Breast epithelium (tissue), 4 donors: ENCODE measurements around the gene PIGV. TPM values are rescaled to one million over a fixed set of nuclear protein-coding genes. Genes with fewer than 3 reads are reported as not detected.

Source experiments
- DNase-seq, 2 donors: peaks; one replicate each; pipeline ENCODE4 v3.0.0-alpha.2; 2019; ENCODE audit warnings: low spot score in 2 of 2
- H3K27ac ChIP-seq, 2 donors: fragments of 200-600 bp; sonication (generic) in 1 of 2; one replicate each; pipeline ENCODE4 v1.5.1; 2016 to 2019; ENCODE audit warnings: mild to moderate bottlenecking in 1 of 2
- H3K27me3 ChIP-seq, 2 donors: fragments of 200-600 bp; sonication (generic) in 1 of 2; one replicate each; pipeline versions ENCODE4 v1.5.1 to v1.6.0; 2017 to 2019; ENCODE audit warnings: control low read depth in 1 of 2, mild to moderate bottlenecking in 1 of 2
- H3K36me3 ChIP-seq: fragments of 200-600 bp; one replicate; pipeline ENCODE4 v1.5.1; 2019
- H3K4me1 ChIP-seq, 2 donors: fragments of 200-600 bp; sonication (generic); one replicate each; pipeline ENCODE4 v1.5.1; 2016 to 2019; ENCODE audit warnings: control low read depth in 1 of 2
- H3K4me3 ChIP-seq, 3 donors: fragments of 200-600 bp; sonication (generic); 1 replicate in 2 of 3; 2 replicates in 1 of 3; pipeline ENCODE4 v1.5.1; 2016 to 2019; ENCODE audit warnings: mild to moderate bottlenecking in 3 of 3, moderate library complexity in 2 of 3
- H3K9me3 ChIP-seq, 2 donors: fragments of 200-600 bp; sonication (generic) in 1 of 2; one replicate each; pipeline ENCODE4 v1.5.1; 2016 to 2019; ENCODE audit warnings: control low read depth in 1 of 2
- POLR2A ChIP-seq: fragments of 450-650 bp; IDR thresholded peaks from one replicate; pipeline ENCODE4 v1.6.1; 2016; ENCODE audit warnings: antibody characterized with exemption, mild to moderate bottlenecking, moderate library complexity
- POLR2AphosphoS5 ChIP-seq, 3 donors: sonication (generic); formaldehyde crosslinking; IDR thresholded peaks; one replicate each; pipeline ENCODE4 v1.6.1; 2017; ENCODE audit warnings: antibody characterized with exemption in 3 of 3
- intact Hi-C: fragments of 100-400 bp; cut with DNase I; formaldehyde crosslinking; loops from one replicate; pipeline ENCODE4 v1.15.1; 2023; ENCODE audit warnings: low total_unique reads
- total RNA-seq, 3 donors: library from RNA; depleted of rRNA; stranded (reverse); fragments of >200 nt; gene quantifications; one replicate each; pipeline ENCODE4 v1.1.0, GENCODE V29; 2016
- TF ChIP-seq, protein P1 (sequence below), 3 donors: fragments of 450-650 bp; IDR thresholded peaks; one replicate each; pipeline ENCODE4 v1.5.1; 2016 to 2017; ENCODE audit warnings: antibody characterized with exemption in 3 of 3, mild to moderate bottlenecking in 3 of 3, moderate library complexity in 3 of 3

Gene PIGV
- total RNA-seq, 3 donors from 2014 or later = 18.7 to 36.8 (median 29.7) TPM

GRCh38 chr1:26787381-26787705 lies 407 bp upstream of the PIGV start:
- peak overlapping the region; percentile 98 to 99 for H3K27ac ChIP-seq
- no peak for TF ChIP-seq POLR2A
- peak in 1 of 3 donors; percentile 32 for TF ChIP-seq POLR2AphosphoS5 (IDR thresholded peaks at IDR 0.05)
- TF ChIP-seq, protein P1, sequence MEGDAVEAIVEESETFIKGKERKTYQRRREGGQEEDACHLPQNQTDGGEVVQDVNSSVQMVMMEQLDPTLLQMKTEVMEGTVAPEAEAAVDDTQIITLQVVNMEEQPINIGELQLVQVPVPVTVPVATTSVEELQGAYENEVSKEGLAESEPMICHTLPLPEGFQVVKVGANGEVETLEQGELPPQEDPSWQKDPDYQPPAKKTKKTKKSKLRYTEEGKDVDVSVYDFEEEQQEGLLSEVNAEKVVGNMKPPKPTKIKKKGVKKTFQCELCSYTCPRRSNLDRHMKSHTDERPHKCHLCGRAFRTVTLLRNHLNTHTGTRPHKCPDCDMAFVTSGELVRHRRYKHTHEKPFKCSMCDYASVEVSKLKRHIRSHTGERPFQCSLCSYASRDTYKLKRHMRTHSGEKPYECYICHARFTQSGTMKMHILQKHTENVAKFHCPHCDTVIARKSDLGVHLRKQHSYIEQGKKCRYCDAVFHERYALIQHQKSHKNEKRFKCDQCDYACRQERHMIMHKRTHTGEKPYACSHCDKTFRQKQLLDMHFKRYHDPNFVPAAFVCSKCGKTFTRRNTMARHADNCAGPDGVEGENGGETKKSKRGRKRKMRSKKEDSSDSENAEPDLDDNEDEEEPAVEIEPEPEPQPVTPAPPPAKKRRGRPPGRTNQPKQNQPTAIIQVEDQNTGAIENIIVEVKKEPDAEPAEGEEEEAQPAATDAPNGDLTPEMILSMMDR (IDR thresholded peaks at IDR 0.05) = no peak
- peak overlapping the region; percentile 62 to 79 (median 74) for H3K4me3 ChIP-seq
- peaks cover 7 to 8% of the 10 kb centered on the region in 2 donors for H3K4me1 ChIP-seq
- intact Hi-C loops = loop anchor here (5.0 kb wide), 1 partner anchor 90 kb away; the partner anchor contains the start of gene ARID1A
- H3K9me3 ChIP-seq = no peaks in the 10 kb centered on the region
- no peaks in the 10 kb centered on the region for H3K27me3 ChIP-seq
- no peak for DNase-seq
- H3K36me3 ChIP-seq = no peaks in the 10 kb centered on the region

DNA sequence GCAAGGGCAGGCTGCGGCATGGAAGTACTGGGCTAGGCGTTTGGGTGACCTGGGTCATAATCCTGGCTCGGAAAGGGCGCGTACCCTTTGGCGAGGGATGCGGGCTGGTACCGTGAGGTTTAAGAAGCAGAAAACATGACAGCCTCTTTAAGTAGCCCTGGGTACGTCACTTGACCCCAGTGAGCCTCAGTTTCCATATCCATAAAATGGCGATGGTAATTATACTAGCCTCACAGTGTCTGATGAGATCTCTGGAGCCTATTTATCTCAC lies 700 bp downstream of the PIGV start:
- no peak for DNase-seq
- no peaks in the 10 kb centered on the region for H3K9me3 ChIP-seq
- peak overlapping the region; percentile 98 to 99 for H3K27ac ChIP-seq
- TF ChIP-seq POLR2A (no peak), POLR2AphosphoS5 (IDR thresholded peaks at IDR 0.05) (no peak)
- TF ChIP-seq, protein P1 (IDR thresholded peaks at IDR 0.05) = no peak
- intact Hi-C loops = loop anchor here (2.0 to 5.0 kb wide), 2 partner anchors 91 to 186 kb away; partner anchors contain the start of gene ARID1A
- no peaks in the 10 kb centered on the region for H3K36me3 ChIP-seq
- peak overlapping the region; percentile 62 to 79 (median 74) for H3K4me3 ChIP-seq
- H3K27me3 ChIP-seq = no peaks in the 10 kb centered on the region
- H3K4me1 ChIP-seq = peaks cover 7 to 8% of the 10 kb centered on the region in 2 donors

DNA sequence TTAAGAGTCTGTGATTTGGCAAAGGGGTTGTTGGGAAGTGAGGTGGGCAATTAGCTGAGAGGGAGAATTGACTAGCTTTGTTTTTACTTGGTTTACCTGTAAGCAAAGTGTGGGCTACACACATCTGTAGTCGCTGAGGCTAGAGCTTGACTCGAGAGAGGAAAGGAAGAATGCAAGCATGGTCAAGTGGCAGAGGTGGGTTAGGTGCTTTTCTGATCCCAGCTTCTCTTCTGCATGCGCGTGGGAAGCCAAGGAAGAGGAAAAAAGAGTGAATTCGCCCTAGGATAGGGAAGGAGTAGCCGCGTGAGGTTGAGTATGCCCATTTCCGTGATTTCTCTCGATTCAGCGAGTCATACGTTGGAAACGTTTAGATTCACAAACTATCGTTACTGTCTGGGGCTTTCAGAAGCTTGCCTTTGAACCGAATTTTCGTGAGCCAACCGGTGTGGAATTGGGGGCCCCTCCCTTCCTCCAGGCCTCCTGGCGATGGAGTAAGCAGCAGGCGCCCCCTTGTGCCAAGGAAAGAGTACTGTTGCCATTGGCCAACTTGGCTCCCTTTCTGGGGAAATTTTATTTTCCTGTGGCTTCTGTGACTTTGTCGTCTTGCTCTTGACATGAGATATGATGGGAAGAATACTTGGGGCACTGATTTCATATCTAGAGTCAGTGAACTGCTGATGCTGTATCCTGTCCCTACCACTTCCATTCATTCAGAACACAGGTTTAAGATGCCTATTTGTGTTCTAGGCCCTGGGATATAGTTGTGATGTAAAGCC lies 1.3 kb downstream of the PIGV start:
- H3K27ac ChIP-seq = peak overlapping the region; percentile 98 to 99
- peak overlapping the region; percentile 62 to 79 (median 74) for H3K4me3 ChIP-seq
- peaks cover 7 to 8% of the 10 kb centered on the region in 2 donors for H3K4me1 ChIP-seq
- H3K9me3 ChIP-seq = no peaks in the 10 kb centered on the region
- DNase-seq = peak; percentile 81 to 87
- H3K36me3 ChIP-seq = no peaks in the 10 kb centered on the region
- intact Hi-C loops = loop anchor here (2.0 to 5.0 kb wide), 2 partner anchors 92 to 186 kb away; partner anchors contain the start of gene ARID1A
- H3K27me3 ChIP-seq = no peaks in the 10 kb centered on the region
- TF ChIP-seq POLR2A (no peak), POLR2AphosphoS5 (IDR thresholded peaks at IDR 0.05) (peak; percentile 26 to 79 (median 70))
- TF ChIP-seq, protein P1 (IDR thresholded peaks at IDR 0.05) = peak; percentile 94 to 98 (median 96)

DNA sequence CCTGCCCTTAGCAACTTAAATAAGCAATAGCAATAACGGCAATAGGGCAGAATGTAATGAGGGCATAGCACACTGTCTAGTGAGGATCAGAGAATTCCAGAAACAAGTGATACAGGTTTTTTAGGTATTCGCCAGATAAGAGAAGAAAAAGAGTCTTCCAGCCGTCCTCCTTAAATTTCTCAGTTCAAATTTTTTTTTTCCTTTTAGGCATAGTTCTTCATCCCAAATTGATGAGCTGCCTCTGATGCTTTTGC lies 1.8 kb downstream of the PIGV start:
- Histone ChIP-seq H3K9me3 (no peaks in the 10 kb centered on the region), H3K27ac (peak overlapping the region; percentile 98 to 99)

DNA sequence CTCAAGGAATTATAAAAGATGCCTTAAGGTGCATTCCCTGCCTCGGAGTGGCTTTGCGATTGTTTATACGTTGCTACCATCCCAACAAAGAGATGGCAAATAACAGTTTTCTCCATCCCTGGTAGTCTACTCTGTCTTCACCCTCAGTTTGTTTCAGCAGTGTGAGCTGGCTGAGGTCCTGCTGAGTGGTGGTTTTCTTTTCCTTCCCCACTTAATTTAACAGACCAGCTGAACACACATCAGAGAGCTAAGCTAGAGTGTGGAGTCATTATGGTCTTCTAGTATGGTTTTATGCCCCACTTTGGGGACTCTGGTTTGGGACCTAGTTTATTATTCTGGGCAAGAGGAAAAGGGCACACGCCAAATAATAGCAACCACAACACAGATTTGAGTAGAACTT lies 2.2 kb downstream of the PIGV start:
- Histone ChIP-seq H3K36me3 (no peaks in the 10 kb centered on the region), H3K9me3 (no peaks in the 10 kb centered on the region), H3K27me3 (no peaks in the 10 kb centered on the region), H3K27ac (no peak overlapping the region), H3K4me3 (no peak overlapping the region), H3K4me1 (peaks cover 7 to 8% of the 10 kb centered on the region in 2 donors)
- no peak for DNase-seq
- TF ChIP-seq, protein P1 (IDR thresholded peaks at IDR 0.05) = no peak
- no peak for TF ChIP-seq POLR2A
- TF ChIP-seq POLR2AphosphoS5 (IDR thresholded peaks at IDR 0.05) = no peak
- intact Hi-C loops = loop anchor here (2.0 to 10.0 kb wide), 3 partner anchors 93 to 187 kb away; partner anchors contain the start of gene ARID1A

More for the DNA sequence above, 1.8 kb downstream of the PIGV start:
- no peak for DNase-seq
- peaks cover 7 to 8% of the 10 kb centered on the region in 2 donors for H3K4me1 ChIP-seq
- no peaks in the 10 kb centered on the region for H3K27me3 ChIP-seq
- H3K4me3 ChIP-seq = no peak overlapping the region
- no peaks in the 10 kb centered on the region for H3K36me3 ChIP-seq
- TF ChIP-seq, protein P1 (IDR thresholded peaks at IDR 0.05) = no peak
- TF ChIP-seq POLR2A (no peak), POLR2AphosphoS5 (IDR thresholded peaks at IDR 0.05) (no peak)
- intact Hi-C loops = loop anchor here (2.0 to 5.0 kb wide), 2 partner anchors 92 to 187 kb away; partner anchors contain the start of gene ARID1A
